Mucosa of rectum (tissue), 2 donors: ENCODE results near the gene CYP46A1.

Experiments
- H3K27ac ChIP-seq, 2 donors: one replicate each; pipeline ENCODE4 v1.7.0; 2013; ENCODE audit warnings: inconsistent platforms in 2 of 2, low read depth in 2 of 2, low read length in 2 of 2
- H3K27me3 ChIP-seq, 2 donors: one replicate each; pipeline ENCODE4 v1.7.0; 2013; ENCODE audit warnings: low read length in 2 of 2; ENCODE audit not compliant: control insufficient read depth in 2 of 2, insufficient read depth in 2 of 2
- H3K36me3 ChIP-seq, 2 donors: one replicate each; pipeline ENCODE4 v1.7.0; 2013; ENCODE audit warnings: low read length in 2 of 2; ENCODE audit not compliant: control insufficient read depth in 2 of 2, insufficient read depth in 2 of 2
- H3K4me1 ChIP-seq, 2 donors: one replicate each; pipeline ENCODE4 v1.7.0; 2013; ENCODE audit warnings: low read length in 2 of 2, mild to moderate bottlenecking in 1 of 2; ENCODE audit not compliant: control insufficient read depth in 2 of 2, insufficient read depth in 2 of 2
- H3K4me3 ChIP-seq, 2 donors: one replicate each; pipeline ENCODE4 v1.7.0; 2013; ENCODE audit warnings: low read length in 2 of 2
- H3K9ac ChIP-seq, 2 donors: one replicate each; pipeline ENCODE4 v1.7.0; 2013; ENCODE audit warnings: low read length in 2 of 2, low read depth in 1 of 2, mild to moderate bottlenecking in 1 of 2
- H3K9me3 ChIP-seq, 2 donors: one replicate each; pipeline ENCODE4 v1.7.0; 2013; ENCODE audit warnings: low read length in 2 of 2; ENCODE audit not compliant: control insufficient read depth in 2 of 2
- donor health status: healthy.
- donor health status: Normal muscosa, but diverticular disease.

CYP46A1 gene

DNA sequence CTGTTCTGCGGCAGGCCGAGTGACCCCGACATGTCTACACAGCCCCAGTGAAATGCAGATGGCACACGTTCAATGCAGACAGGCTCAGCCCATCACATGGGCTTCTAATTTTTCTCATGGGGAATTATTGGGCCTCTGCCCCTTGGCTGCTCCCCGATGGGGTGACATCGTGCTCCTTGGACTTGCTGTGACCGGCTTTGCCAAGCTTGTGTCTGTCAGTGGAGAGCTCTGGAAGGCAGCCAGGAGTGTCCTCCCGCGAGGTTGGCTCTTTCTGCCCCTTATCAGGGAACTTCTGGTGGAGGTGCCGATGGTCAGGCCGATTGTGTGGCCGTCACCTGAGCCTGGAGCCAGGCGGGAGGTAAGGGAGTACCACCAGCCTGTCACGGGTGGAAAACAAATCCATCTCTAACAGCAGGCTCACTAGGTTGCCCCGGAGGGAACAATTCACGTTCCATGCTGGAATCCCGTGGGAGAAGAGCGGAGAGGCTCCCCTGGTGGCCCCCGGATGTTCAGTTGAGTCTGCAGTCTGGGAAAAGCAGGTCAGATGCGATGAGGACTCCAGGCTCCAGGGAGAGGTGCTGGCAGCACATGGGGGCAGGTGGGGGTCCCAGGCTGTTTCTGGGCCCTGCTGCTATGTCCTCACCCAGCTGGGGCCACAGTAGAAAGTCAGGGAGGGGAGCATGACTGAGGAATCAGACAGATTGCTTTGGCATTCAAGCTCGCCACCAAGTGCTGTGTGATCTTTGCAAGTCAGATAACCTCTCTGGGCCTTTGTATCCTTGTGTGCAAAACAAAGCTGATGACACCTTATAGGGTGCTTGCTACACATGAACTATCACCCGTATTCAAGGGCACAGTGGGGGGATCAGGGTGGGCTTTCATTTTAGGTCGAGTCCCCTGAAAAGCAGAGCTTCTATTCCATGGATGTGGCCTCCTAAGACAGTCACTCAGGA, 65.9 kb downstream of the CYP46A1 start:
- Histone ChIP-seq H3K36me3 (no peaks in the 10 kb centered on the region), H3K4me3 (no peak overlapping the region), H3K9ac (no peak overlapping the region), H3K27me3 (peaks cover 8 to 12% of the 10 kb centered on the region in 2 donors), H3K4me1 (peaks cover 9 to 11% of the 10 kb centered on the region in 2 donors), H3K9me3 (no peaks in the 10 kb centered on the region), H3K27ac (no peak overlapping the region)

DNA sequence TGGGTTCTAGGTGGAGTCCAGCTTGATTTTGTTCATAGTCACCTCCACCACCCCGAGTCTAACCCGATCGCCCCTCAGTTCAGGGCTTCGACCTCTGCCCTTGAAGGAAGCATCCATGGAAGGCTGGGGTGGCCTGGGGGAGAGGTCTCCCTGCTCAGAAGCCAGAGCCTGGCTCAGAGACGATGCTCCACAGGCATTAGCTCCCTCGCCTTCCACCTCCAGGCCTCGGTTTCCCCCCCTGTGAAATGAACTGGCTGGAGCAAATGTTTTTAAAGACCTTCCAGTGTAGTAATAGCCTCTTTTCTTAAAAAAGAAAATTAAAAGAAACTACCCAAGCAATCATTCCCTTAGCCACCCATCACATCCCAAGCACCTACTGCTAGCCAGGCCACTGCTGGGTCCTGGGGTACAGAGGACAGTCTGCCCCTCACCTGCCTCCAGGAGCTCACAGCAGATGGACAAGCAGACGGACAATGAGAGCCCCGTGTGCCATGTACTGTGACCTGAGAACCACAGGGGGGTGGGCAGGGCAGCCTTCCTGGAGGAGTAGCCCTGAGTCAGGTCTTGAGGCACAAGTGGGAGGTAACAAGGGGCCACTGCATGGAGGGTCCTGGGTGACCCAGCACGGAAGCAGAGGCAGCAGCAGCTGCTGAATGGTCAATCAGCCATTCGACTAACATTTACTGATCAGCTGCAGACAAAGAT, 66.8 kb downstream of the CYP46A1 start:
- H3K4me3 ChIP-seq: no peak overlapping the region
- no peak overlapping the region for H3K27ac ChIP-seq
- H3K9me3 ChIP-seq: no peaks in the 10 kb centered on the region
- H3K9ac ChIP-seq: no peak overlapping the region
- no peaks in the 10 kb centered on the region for H3K36me3 ChIP-seq
- H3K27me3 ChIP-seq: peaks cover 5 to 12% of the 10 kb centered on the region in 2 donors
- peaks cover 9 to 16% of the 10 kb centered on the region in 2 donors for H3K4me1 ChIP-seq

DNA sequence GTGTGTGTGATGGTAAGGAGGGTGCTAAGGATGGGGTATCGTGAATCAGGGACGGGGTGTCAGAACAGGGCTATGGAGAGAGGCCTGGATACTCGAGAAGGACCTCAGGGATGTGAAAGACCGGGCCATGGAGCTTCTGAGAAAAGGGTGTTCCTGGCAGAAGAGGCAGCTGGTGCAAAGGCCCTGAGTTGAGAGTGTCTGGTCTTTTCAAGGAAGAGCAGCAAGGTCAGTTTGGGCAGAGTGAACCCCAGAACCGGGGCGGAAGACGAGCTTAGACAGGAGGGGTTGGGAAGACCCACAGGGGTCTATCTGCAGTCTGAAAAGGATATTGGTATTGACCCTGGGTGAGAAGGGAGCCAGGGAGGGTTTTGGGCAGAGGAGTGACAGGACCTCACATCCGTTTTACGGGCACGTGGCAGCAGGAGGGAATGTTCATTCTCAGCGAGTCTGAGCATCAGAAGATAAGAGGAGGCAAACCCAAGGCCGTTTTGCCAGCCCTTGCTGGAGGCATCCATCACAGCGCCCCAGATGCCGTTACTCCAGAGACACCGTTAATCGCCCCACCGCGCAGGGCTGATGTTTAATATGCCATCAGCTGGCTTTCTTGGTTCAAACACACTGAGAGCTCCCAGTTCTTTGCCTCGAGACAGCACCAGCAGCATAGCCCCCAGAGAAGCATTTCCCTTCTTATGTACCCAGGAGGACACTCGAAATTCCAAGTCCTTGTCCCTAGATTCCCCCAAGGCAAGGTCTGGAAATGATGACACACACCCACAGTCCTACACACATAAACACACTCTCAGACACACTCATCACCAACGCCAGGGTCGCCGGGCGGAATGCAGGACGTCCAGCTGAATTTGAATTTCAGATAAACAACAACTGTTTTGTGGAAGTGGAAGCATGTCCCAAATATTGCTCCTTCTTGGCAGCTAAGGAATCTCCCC, 67.7 kb downstream of the CYP46A1 start:
- H3K9ac ChIP-seq: no peak overlapping the region
- peaks cover 2 to 12% of the 10 kb centered on the region in 2 donors for H3K27me3 ChIP-seq
- H3K4me1 ChIP-seq: peaks cover 11% of the 10 kb centered on the region in 2 donors
- H3K4me3 ChIP-seq: no peak overlapping the region
- no peaks in the 10 kb centered on the region for H3K9me3 ChIP-seq
- peak overlapping the region; percentile 55 to 64 for H3K27ac ChIP-seq
- H3K36me3 ChIP-seq: no peaks in the 10 kb centered on the region

DNA sequence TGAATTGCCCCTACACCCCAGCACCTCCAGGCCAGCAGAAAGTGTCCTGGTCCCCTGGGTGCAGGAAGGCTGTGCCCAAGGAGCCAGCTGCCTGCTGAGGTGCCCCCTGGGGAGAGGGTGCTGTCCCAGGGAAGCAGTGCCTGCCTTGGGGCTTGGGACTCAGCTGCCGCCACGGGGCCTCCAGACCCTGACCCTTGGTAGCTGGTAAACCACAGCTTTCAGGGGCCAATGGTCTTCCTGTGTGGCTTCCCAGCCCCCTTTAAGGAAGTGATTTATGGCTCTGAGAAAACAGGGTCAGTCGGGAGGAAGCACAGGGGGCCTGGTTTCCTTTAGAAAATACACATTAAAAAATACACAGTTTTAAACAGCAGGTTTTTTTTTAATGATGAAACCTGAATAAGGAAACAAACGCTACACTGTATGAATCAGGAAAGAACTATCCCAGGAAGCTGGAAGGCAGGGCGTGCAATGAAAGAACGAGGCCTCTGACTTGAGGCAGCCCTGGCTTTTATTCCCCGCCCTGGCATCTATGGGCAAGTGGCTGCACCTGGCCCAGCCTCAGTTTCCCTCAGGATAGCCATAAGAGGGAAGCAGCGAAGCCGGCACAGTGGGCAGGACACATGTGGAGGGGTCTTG, 68.5 kb downstream of the CYP46A1 start:
- Histone ChIP-seq H3K36me3 (no peaks in the 10 kb centered on the region), H3K9me3 (no peaks in the 10 kb centered on the region), H3K27ac (peak overlapping the region; percentile 55 to 64), H3K4me1 (peaks cover 11% of the 10 kb centered on the region in 2 donors), H3K9ac (no peak overlapping the region), H3K27me3 (peaks cover 2 to 12% of the 10 kb centered on the region in 2 donors), H3K4me3 (no peak overlapping the region)

DNA sequence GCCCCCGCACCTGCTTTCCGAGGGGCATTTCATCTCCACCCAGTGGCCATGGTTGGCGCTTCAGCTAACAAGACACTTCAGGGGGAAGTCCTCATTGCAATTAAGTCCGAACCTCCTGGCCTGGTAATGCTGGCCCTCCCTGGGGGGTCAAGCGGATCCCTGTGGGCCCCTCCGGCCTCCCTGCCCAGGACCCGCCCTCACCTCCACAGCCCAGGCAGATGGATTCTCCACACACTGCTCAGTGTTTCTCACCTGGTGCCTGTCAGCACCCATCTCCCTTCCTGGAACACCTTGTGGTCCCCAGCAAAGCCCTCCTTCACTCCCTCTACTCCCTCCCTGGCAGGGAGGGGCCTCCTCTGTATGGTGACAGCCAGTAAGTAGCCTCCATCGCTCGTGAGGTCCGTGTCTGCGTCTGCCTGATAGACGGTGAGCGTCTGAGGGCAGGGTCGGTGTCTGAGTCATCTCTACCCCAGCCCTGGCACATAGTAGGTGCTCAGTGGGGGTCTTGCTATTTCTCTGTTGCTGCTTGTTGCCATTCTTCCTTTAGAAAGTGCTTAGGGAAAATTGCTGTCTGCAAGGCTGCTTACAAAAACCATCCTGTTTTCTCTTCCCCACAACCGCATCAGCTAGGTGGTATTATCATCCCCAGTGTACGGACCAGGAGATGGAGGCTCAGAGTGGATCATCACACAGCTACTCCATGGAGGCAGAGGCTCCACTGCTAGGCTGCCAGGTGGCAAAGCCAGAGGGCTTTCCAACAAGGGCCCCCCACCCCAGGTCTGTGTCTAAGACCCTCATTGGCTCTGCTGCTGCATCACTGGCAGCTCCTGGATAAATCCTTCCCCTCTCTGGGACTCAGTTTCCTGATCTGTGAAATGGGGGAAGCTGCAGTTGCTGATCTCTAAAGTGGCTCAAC, 69.4 kb downstream of the CYP46A1 start:
- H3K4me3 ChIP-seq: no peak overlapping the region
- no peak overlapping the region for H3K9ac ChIP-seq
- H3K27me3 ChIP-seq: peaks cover 2 to 12% of the 10 kb centered on the region in 2 donors
- H3K9me3 ChIP-seq: no peaks in the 10 kb centered on the region
- H3K4me1 ChIP-seq: peaks cover 11 to 16% of the 10 kb centered on the region in 2 donors
- no peaks in the 10 kb centered on the region for H3K36me3 ChIP-seq
- H3K27ac ChIP-seq: peak overlapping the region; percentile 12 to 21

DNA sequence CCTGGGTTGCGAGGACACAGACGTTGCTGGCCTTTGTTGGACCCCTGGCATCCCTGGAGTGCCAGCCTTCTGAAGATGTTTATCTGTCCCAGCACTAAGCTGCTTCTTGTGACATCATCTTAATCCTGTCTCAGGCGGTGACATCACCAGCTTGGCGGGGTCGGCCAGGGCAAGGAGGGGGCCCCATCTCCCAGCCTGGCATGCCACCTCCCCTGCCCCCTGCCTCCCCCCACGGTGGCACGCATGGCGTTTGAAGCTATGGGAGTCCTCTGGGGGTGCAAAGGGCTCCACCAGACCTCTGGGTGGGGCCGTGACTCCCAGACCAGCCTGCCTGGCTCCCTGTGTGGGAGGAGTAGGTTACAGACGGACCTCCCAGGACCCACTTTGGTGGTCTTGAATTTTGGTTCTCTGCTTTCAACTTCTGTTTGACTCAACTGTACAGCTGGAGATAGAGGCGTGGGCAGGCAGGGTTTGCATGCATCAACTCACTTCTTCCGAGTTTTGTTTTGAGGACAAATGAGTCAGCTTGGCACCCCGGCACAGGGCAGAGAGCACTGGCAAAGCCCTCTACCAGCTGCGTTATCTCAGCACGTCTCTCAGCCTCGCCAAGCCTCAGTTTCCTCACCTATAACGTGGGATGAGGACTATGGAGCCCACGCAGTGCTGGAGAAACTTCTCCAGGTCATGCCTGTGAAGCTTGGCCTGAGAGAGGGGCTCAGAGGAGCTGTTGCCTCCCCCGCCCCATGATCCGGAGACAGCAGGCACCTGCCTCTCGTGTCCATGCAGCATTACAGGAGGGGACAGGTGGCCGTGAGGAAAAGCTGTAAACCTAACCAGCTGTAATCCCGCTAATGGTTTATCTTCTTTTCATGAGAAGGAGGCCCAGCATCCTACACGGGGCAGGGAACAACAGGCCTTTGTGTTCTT, 70.3 kb downstream of the CYP46A1 start:
- Histone ChIP-seq H3K27me3 (peaks cover 2 to 12% of the 10 kb centered on the region in 2 donors), H3K9me3 (no peaks in the 10 kb centered on the region), H3K4me1 (peaks cover 11 to 16% of the 10 kb centered on the region in 2 donors), H3K36me3 (no peaks in the 10 kb centered on the region), H3K4me3 (no peak overlapping the region), H3K27ac (peak overlapping the region; percentile 11 to 29), H3K9ac (no peak overlapping the region)

DNA sequence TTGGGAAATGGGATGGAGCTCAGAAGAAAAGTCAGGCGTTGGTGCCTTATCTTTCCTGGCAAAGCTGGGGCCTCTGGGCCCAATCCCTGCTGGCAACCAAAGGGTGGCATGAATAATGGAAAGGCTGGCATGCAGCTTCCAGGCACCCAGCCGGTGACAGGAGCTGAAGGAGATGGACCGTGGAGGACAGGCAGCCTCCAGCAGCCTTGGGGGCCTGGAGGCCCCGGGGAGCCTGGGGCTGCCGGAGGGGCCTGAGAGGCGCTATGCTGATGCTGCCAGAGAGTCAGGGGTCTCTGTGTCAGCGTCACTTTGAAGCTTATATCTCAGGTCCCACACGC, 70.9 kb downstream of the CYP46A1 start:
- Histone ChIP-seq H3K4me1 (peaks cover 11 to 16% of the 10 kb centered on the region in 2 donors), H3K27me3 (peaks cover 2 to 12% of the 10 kb centered on the region in 2 donors), H3K9me3 (no peaks in the 10 kb centered on the region), H3K36me3 (no peaks in the 10 kb centered on the region), H3K27ac (peak overlapping the region in 1 of 2 donors; percentile 11), H3K4me3 (no peak overlapping the region), H3K9ac (no peak overlapping the region)
